Measurements from ENCODE around the gene TFCP2. TPM values are rescaled to one million over a fixed set of nuclear protein-coding genes. Genes with fewer than 3 reads are reported as not detected.
A peak's percentile ranks its signal among the peaks of the same experiment; 100 is the strongest.

The TFCP2 gene
- total RNA-seq, 1 donor = 10.8 TPM

DNA sequence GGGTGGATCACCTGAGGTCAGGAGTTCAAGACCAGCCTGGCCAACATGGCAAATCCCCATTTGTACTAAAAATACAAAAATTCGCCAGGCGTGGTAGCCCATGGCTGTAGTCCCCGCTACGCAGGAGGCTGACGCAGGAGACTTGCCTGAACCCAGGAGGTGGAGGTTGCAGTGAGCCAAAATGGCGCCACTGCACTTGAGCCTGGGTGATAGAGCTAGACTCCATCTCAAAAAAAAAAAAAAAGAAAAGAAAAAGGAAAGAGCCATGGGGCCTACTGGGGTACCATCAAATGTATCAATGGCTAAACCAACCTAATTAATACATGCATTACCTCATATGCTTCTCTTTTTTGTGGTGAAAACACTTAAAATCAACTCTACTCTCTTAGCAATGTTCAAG lies 10.7 kb downstream of the TFCP2 start:
- DNase-seq (ENCODE audit: low read depth in 2 of 3, low spot score in 2 of 3) = no peak

DNA sequence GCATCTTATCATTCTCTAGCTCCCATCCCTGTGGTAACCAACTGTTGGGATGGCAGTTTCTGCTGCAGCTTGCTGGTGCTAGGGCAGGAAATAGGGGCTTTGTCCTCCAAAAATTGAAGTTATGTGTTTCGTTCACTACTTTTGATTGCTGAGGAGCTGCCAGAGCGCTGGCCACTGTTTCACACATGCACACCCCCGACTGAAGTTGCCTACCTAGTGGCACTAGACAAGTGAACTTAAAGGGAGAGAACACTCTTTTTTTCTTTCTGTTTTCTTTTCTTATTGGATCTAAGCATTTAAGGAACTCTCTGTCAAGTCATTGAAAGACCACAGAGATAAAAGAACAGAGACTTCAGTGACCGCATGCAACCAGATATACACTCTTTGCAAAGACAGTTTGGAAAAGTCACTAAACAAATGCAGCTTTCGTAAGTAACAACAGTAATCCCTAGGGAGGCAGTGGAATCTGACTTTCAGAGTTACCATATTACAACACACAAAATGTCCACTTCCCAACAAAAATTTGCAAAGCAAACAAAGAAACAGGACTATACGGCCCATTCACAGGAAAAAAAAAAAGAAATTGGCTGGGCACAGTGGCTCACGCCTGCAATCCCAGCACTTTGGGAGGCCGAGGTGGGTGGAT lies 12.0 kb downstream of the TFCP2 start:
- DNase-seq (ENCODE audit: low read depth in 2 of 3, low spot score in 2 of 3) = peak in 1 of 3 donors; percentile 9

DNA sequence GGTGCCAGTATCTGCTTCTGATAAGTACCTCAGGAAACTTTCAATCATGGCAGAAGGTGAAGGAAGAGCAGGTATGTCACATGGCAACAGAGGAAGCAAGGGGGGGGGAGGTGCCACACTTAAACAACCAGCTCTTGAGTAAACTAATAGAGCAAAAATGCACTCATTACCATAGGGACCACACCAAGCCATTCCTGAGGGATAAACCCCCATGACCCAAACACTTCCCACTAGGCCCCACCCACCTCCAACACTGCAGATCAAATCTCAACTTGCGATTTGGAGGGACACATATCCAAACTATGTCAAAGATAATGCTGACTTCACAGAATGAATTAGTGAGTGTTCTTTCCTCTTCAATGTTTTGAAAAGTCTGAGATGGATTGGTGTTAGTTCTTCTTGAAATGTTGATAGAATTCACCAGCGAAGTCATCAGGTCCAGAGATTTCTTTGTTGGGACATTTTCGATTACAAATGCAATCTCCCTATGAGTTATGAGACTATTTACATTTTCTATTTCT lies 16.6 kb downstream of the TFCP2 start:
- no peak for DNase-seq (ENCODE audit: low read depth in 2 of 3, low spot score in 2 of 3)

DNA sequence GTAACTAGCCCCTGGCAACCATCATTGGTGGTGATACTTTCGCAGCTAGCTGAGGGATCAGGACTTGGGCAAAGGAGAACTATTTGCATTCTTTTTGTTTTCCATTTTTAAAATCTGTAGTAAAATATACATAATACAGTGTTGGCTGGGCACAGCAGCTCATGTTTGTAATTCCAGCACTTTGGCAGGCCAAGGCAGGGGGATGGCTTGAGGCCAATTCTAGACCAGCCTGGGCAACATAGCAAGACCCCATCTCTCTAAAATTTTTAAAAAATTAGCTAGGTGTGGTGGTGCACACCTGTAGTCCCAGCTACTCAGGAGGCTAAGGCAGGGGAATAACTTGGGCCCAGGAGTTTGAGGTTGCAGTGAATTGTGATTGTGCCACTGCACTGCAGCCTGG lies 20.0 kb downstream of the TFCP2 start:
- DNase-seq (ENCODE audit: low read depth in 2 of 3, low spot score in 2 of 3) = no peak

DNA sequence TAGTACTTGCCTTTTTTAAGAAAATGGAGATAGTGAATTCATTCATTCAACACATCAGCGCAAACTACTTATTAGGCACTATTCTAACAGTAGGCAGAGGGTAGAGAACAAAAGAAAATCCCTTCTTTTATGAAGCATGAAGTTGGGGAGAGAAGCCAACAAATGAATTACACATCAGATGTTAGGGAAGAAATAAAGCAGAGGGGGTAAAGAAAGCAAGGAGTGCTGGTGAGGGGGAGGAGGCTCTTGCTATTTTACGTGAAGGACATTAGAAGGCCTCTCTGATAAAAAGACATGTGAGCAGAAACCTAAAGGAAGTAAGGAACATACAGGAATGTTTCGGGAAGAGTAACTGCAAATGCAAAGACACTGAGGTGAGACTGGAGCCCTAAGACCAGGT lies 22.2 kb downstream of the TFCP2 start:
- DNase-seq (ENCODE audit: low read depth in 2 of 3, low spot score in 2 of 3) = no peak

DNA sequence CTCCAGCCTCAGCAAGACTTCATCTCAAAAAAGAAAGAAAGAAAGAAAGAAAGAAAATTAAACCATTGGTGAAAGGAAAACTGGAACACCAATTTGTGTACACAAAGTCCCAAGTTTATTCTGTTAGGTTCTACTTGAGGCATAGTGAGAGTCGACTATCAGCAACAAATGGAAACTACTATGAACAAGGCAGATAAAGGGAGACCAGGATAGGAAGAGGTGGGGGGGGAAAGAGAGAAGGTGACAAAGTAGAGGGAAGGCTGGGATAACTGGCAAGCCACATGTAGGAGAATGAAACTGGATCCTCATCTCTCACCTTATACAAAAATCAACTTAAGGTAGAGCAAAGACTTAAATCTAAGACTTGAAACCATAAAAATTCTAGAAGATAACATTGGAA lies 25.6 kb downstream of the TFCP2 start:
- DNase-seq (ENCODE audit: low read depth in 2 of 3, low spot score in 2 of 3) = no peak

DNA sequence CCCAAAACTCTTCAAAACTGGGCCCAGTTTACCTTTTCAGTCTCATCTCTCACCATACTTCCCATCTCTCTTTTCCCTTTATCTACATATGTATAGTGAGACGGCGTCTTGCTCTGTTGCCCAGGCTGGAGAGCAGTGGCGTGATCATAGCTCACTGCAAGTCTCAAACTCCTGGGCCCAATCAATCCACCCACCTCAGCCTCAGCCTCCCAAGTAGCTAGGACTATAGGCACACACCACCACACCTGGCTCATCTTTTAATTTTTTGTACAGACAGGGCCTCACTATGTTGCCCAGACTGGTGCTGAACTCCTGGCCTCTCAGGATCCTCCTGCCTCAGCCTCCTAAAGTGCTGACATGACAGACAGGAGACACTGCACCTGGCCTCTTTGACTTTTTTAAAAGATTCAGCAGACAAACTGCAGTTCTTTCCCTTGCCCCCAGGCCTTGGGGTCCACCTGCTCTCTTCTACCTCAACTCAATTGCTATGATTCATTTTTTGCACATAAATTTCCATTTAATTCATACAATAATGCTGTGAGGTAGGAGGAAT lies 33.6 kb downstream of the TFCP2 start:
- DNase-seq (ENCODE audit: low read depth in 2 of 3, low spot score in 2 of 3) = no peak

- DNase-seq (ENCODE audit: low read depth in 2 of 3, low spot score in 2 of 3) = no peak
These were observed 40.2 kb downstream of the TFCP2 start for GRCh38 chr12:51132693-51133092.

DNA sequence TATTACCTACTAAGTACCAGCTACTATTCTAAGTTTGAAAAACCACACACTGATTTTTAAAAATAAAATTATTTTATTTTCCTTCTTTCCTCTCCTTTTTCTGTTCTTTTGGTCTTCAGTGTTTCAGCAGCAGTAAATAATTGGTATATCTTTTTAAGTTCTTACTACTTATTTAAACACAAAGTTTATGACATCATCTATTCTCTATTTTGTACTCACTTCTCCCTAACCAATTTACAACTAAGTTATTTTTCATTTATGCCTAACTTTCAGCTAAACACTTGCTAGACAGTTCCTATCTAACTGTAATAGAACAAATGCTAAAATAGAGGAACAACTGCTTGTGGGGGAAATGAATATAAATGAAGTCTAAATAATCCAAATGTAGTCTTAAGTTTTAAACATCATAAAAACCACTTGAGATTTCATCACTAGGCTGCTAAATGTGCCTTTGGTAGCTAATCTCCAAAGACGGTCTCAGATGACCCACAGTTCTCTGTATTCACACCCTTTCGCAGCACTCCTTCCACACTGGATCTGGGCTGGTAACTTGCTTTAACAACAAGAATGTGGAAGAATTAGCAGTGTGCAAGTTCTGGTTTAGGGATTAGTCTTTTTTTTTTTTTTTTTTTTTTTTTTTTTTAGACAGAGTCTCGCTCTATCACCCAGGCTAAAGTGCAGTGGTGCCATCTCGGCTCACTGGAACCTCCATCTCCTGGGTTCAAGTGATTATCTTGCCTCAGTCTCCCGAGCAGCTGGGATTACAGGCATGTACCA lies 41.0 kb downstream of the TFCP2 start:
- DNase-seq (ENCODE audit: low read depth in 2 of 3, low spot score in 2 of 3) = no peak

DNA sequence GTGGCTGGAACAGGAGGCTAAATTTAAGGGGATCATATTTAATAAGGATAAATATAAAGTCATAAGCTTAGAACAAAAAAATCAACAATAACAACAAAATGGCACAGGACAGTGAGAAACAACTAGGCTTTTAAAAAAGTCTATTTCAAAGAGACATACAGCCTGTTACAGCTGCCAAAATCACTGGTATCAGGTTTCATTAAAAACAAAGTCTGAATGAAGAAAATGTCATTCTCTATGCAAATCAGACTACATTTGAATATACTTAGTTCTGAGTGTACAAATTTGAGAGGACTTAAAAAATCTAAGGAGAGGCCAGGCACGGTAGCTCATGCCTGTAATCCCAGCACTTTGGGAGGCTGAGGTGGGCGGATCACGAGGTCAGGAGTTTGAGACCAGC lies 44.0 kb downstream of the TFCP2 start:
- DNase-seq (ENCODE audit: low read depth in 2 of 3, low spot score in 2 of 3) = no peak

DNA sequence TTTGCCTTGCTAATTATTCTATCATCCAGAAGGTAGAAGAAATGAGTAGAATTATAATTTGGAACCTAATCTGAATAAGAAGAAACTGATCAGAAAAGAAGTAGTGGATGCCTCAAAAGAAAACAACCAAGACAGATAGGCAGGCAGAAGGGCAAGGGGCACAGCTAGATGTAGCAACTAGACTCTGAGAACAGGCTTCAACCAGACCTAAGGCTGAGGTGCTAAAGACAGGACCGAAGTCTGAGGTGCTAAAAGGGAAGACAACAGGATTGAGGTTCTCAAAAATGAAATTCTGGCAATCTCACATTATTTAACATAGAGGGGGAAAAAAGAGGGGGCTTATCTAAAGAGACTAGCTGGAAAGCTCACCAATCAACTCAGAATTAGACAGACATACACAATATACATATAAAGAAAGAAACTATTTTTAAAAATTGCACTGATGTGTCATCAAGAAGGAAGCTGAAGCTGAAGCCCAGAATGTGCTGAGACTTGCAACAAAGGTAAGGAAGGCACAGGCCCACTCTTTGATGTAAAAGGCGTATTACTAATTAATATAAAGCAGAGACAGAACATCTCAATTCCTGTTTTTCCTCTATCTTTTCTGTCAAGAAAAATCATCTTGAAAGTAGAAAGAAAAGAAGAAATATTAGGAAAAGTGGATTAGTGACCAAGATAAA lies 45.7 kb downstream of the TFCP2 start:
- DNase-seq (ENCODE audit: low read depth in 2 of 3, low spot score in 2 of 3) = no peak

DNA sequence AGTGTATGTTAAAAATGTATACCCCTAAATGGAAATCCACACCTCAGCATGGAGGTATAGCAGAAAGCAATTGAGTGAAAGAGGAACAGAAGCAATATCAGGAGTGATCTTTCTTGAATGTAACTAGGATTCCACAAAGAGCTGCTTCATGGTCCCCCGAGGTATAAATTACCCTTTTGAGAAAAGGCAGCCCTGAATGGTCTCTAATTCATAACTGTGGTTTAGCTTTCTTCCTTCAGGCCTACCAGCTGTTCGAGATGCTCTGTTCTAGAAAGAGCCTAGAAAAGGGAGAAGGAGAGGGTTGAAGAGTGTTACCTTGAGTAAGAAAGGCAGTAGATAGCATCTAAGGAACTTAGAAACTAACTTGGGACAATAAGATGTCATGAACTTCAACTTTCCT lies 46.6 kb downstream of the TFCP2 start:
- no peak for DNase-seq (ENCODE audit: low read depth in 2 of 3, low spot score in 2 of 3)

DNA sequence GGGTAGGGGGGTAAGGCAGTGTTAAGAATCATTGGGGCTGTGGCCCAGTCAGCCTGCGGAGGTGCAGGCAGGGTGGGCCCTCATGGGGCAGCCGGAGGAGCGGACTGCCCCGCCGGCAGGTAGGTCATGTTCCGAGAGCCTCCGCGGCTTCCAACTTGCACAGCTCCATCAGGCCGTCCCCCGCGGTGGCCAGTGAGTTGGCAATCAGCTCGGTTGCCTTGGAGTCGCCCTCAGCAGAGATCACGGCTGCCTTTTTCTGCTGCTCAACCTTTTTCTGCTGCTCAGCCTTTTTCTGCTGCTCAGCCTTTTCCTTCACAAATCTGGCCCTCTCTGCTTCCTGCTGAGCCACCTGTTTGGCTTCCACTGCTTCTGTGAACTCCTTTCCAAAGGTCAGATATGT lies 48.4 kb downstream of the TFCP2 start:
- DNase-seq (ENCODE audit: low read depth in 2 of 3, low spot score in 2 of 3) = no peak

GRCh38 chr12:51122844-51123243 lies 50.1 kb downstream of the TFCP2 start:
- DNase-seq (ENCODE audit: low read depth in 2 of 3, low spot score in 2 of 3) = no peak

GRCh38 chr12:51118706-51119105 lies 54.2 kb downstream of the TFCP2 start:
- no peak for DNase-seq (ENCODE audit: low read depth in 2 of 3, low spot score in 2 of 3)

- DNase-seq (ENCODE audit: low read depth in 2 of 3, low spot score in 2 of 3) = no peak
These were observed 57.4 kb downstream of the TFCP2 start for GRCh38 chr12:51115533-51115932.

DNA sequence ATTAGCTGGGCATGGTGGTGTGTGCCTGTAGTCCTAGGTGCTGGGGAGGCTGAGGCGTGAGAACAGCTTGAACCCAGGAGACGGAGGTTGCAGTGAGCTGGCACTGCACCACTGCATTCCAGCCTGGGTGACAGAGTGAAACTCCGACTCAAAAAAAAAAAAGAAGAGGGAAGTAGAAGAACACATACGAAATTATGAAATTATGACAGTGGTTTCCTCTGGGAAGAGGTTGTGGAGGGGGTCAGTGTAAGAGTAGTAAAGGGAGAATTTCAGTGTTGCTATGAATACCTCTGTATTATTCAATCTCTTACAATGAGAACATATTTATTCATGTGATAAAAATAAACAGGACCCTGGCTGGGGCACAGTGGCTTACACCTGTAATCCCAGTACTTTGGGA lies 64.8 kb downstream of the TFCP2 start:
- no peak for DNase-seq (ENCODE audit: low read depth in 2 of 3, low spot score in 2 of 3)

DNA sequence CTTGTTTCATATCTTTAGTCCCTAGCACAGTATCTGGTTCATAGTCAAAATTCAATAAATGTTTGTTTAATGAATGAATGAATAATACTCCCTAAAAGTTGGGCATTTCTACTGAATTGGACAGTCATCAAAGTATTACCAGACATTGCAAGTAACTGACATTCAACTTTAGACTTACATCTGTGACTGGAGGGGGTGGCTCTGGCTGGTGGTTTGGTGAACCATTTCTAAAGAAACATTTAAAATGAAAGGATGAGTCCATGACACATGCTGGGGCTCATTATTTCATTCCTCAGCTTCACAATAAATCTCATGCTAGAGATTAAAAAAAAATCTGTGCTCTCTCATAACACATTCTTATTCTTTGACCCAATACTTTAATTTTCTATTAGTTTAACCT lies 69.0 kb downstream of the TFCP2 start:
- DNase-seq (ENCODE audit: low read depth in 2 of 3, low spot score in 2 of 3) = no peak

DNA sequence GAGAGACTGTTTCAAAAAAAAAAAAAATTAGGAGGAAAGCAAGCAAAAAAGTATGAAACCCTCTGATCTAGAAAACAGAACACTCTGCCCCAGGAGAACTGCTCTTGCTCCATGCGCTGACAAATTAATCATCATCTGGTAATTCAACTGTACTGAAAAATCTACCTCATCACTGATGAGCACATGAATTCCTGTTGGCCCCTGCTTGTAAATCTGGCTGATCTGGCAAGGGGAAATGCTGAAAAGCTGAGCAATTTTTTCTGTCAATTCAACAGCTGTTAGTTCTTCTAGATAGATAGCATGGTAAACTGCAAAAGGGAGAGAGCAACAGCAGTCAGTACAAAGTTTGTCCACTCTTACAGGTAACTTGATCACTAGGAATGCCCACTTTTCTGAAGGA lies 74.3 kb downstream of the TFCP2 start:
- no peak for DNase-seq (ENCODE audit: low read depth in 2 of 3, low spot score in 2 of 3)

- no peak for DNase-seq (ENCODE audit: low read depth in 2 of 3, low spot score in 2 of 3)
These were observed 82.2 kb downstream of the TFCP2 start for GRCh38 chr12:51090705-51091229.

DNA sequence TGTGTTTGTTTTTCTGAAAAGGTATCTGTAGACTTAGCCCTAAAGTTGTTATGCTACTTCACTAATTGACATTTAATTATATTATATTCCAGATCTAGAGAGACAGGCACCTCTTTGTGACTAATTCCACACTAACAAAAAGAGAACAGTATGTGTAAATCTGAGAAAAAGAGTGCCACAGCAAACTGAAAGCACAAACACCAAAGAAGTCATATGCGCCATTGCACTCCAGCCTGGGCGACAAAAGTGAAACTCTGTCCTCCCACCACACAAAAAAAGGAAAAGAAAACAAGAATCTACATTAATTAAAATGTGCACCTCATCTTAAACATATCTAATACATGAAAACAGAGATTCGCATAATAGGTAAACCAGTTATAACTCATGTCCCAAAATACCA lies 85.1 kb downstream of the TFCP2 start:
- no peak for DNase-seq (ENCODE audit: low read depth in 2 of 3, low spot score in 2 of 3)
